GM12878 (cell line): ENCODE measurements around the gene CAPZB. TPM values are rescaled to one million over a fixed set of nuclear protein-coding genes. Genes with fewer than 3 reads are reported as not detected.

ENCODE experiments used
- ATAC-seq: fragments of 200-7000 bp; cut with Tn5 transposase; 3 replicates; pipeline ENCODE4 v1.9.1; 2020; ENCODE audit warnings: mild to moderate bottlenecking, moderate library complexity
- BruUV-seq: library from RNA; stranded (reverse); fragments of 400-500 nt; replicated peaks from 2 replicates; lab custom pipeline; 2021; lab: Mats Ljungman, UMichigan
- CTCF ChIA-PET: fragments of 300-600 bp; sonication (Branson Sonifier 250); formaldehyde crosslinking; extraction: SDS; loops from one replicate; lab custom pipeline; 2021; ENCODE audit warnings: inconsistent platforms; lab: Yijun Ruan, JAX
- POLR2A ChIA-PET: fragments of 350-600 bp; formaldehyde crosslinking; extraction: SDS; loops from one replicate; lab custom pipeline; 2021; ENCODE audit warnings: inconsistent platforms; lab: Charles Lee
- RAD21 ChIA-PET: fragments of 300-600 bp; sonication (Branson Sonifier 250); formaldehyde crosslinking; loops from one replicate; lab custom pipeline; 2023; ENCODE audit warnings: antibody characterized with exemption; ENCODE audit not compliant: unreplicated experiment; lab: Charles Lee
- SMC1A ChIA-PET: fragments of 300-600 bp; sonication (Branson Sonifier 250); formaldehyde crosslinking; loops from one replicate; lab custom pipeline; 2023; ENCODE audit not compliant: unreplicated experiment, uncharacterized antibody; lab: Charles Lee
- DNase-seq: peaks from one replicate; pipeline ENCODE4 v3.0.0-alpha.2; 2011; ENCODE audit warnings: low read depth, low spot score
- FAIRE-seq: peaks from 3 replicates; lab custom pipeline; 2011; peaks lifted over from hg19 to GRCh38; lab: Jason Lieb, UNC
- H2AFZ ChIP-seq: 2 replicates; pipeline ENCODE4 v1.6.0; 2011; ENCODE audit warnings: low read depth, low read length, control low read depth; ENCODE audit not compliant: control insufficient read depth
- H3K27ac ChIP-seq: 2 replicates; pipeline ENCODE4 v1.5.1; 2011; ENCODE audit warnings: control low read depth; ENCODE audit not compliant: control insufficient read depth, insufficient read depth
- H3K27me3 ChIP-seq, 2 experiments: replicated peaks in 1 of 2; 2 replicates each; pipeline versions ENCODE4 v1.6.0 to v1.6.1; 2011; ENCODE audit warnings: low read length in 1 of 2; ENCODE audit not compliant: control insufficient read depth in 2 of 2, insufficient read depth in 2 of 2
- H3K36me3 ChIP-seq, 2 experiments: 2 replicates each; pipeline ENCODE4 v1.5.1; 2011; ENCODE audit warnings: low read length in 1 of 2; ENCODE audit not compliant: control insufficient read depth in 2 of 2, insufficient read depth in 2 of 2
- H3K4me1 ChIP-seq: 2 replicates; pipeline ENCODE4 v1.6.1; 2011; ENCODE audit warnings: mild to moderate bottlenecking, low read length, moderate library complexity, mixed read lengths; ENCODE audit not compliant: control insufficient read depth, insufficient read depth
- H3K4me2 ChIP-seq: 2 replicates; pipeline ENCODE4 v1.6.0; 2011; ENCODE audit warnings: control low read depth; ENCODE audit not compliant: control insufficient read depth, insufficient read depth
- H3K4me3 ChIP-seq: fragments of 200-600 bp; sonication (generic); 2 replicates; pipeline ENCODE4 v1.5.1; 2016
- H3K79me2 ChIP-seq: 2 replicates; pipeline ENCODE4 v1.6.0; 2011; ENCODE audit warnings: low read length; ENCODE audit not compliant: control insufficient read depth, insufficient read depth
- H3K9ac ChIP-seq: 2 replicates; pipeline ENCODE4 v1.8.0; 2011; ENCODE audit warnings: low read length, control low read depth, mixed read lengths; ENCODE audit not compliant: control insufficient read depth, insufficient read depth
- H3K9me3 ChIP-seq: replicated peaks from 3 replicates; pipeline ENCODE4 v1.5.1; 2011; ENCODE audit warnings: mild to moderate bottlenecking, low read length; ENCODE audit not compliant: control insufficient read depth, insufficient read depth
- H4K20me1 ChIP-seq: 2 replicates; pipeline ENCODE4 v1.6.0; 2011; ENCODE audit not compliant: control insufficient read depth, insufficient read depth
- KDM1A ChIP-seq: fragments of 200-600 bp; sonication (generic); IDR thresholded peaks from 2 replicates; pipeline ENCODE4 v1.6.1; 2016; ENCODE audit warnings: borderline replicate concordance
- KLF5 ChIP-seq: fragments of 450-650 bp; IDR thresholded peaks from 2 replicates; pipeline ENCODE4 v1.6.1; 2014; ENCODE audit warnings: mild to moderate bottlenecking; ENCODE audit not compliant: partially characterized antibody
- NR2C2 ChIP-seq: IDR thresholded peaks from 2 replicates; pipeline ENCODE4 v1.6.1; 2011; ENCODE audit warnings: borderline replicate concordance, low read depth; ENCODE audit not compliant: control insufficient read depth, insufficient read length
- SUPT20H ChIP-seq: IDR thresholded peaks from 2 replicates; pipeline ENCODE4 v1.6.1; 2011; ENCODE audit warnings: low read depth, mild to moderate bottlenecking, low read length, moderate library complexity, borderline replicate concordance; ENCODE audit not compliant: control insufficient read depth
- ZNF24 ChIP-seq: fragments of 450-650 bp; IDR thresholded peaks from 2 replicates; pipeline ENCODE4 v1.6.1; 2017; ENCODE audit warnings: antibody characterized with exemption, mild to moderate bottlenecking
- ZNF384 ChIP-seq: IDR thresholded peaks from 2 replicates; pipeline ENCODE4 v1.6.1; 2012; ENCODE audit warnings: low read depth, mild to moderate bottlenecking, low read length, improper control_type of control experiment, borderline replicate concordance
- WGBS: methylation state at CpG from one replicate; pipeline ENCODE4 v1.1.6; 2016; ENCODE audit warnings: low lambda C conversion rate; ENCODE audit not compliant: insufficient replicate concordance, insufficient coverage; ENCODE audit errors: missing lambda C conversion rate; 5-methylcytosine and 5-hydroxymethylcytosine counted together
- in situ Hi-C: fragments of 300-500 bp; cut with MboI; formaldehyde crosslinking; loops from 9 replicates; pipeline ENCODE4 v1.14.3; 2018; ENCODE audit warnings: mixed read lengths
- intact Hi-C: fragments of 100-400 bp; cut with micrococcal nuclease; formaldehyde crosslinking; loops from one replicate; pipeline ENCODE4 v1.14.2; 2022; ENCODE audit not compliant: unreplicated experiment
- polyA plus RNA-seq, 11 experiments: library from polyadenylated mRNA; depleted of rRNA in 4 of 11; unstranded in 6 of 11; stranded (reverse) in 5 of 11; fragments of >200 nt; fragmentation: Nextera tagmentation in 4 of 11; fragmentation: Illumina TruSeq in 1 of 11; extraction: Ambion mirVana in 4 of 11; extraction: Trizol in 1 of 11; gene quantifications; 1 replicate in 1 of 11; 2 replicates in 10 of 11; pipeline versions ENCODE4 v1.2.1 to v1.2.3, GENCODE V29; 2011 to 2016; ENCODE audit warnings: inconsistent platforms in 2 of 11, missing spikeins in 2 of 11, low read depth in 1 of 11
- total RNA-seq, 4 experiments: library from RNA; depleted of rRNA in 3 of 4; stranded (reverse); fragments of >200 nt in 3 of 4; fragmentation: Illumina TruSeq in 1 of 4; extraction: Trizol in 1 of 4; gene quantifications; 2 replicates each; pipeline versions ENCODE4 v1.2.1 to v1.2.3, GENCODE V29; 2013 to 2021

Gene CAPZB
- total and polyA plus RNA-seq, 10 of the 15 experiments (the other 5 are each of a cell fraction or from before 2014, with no cell fraction given) = 104 to 454 (median 213) TPM

DNA sequence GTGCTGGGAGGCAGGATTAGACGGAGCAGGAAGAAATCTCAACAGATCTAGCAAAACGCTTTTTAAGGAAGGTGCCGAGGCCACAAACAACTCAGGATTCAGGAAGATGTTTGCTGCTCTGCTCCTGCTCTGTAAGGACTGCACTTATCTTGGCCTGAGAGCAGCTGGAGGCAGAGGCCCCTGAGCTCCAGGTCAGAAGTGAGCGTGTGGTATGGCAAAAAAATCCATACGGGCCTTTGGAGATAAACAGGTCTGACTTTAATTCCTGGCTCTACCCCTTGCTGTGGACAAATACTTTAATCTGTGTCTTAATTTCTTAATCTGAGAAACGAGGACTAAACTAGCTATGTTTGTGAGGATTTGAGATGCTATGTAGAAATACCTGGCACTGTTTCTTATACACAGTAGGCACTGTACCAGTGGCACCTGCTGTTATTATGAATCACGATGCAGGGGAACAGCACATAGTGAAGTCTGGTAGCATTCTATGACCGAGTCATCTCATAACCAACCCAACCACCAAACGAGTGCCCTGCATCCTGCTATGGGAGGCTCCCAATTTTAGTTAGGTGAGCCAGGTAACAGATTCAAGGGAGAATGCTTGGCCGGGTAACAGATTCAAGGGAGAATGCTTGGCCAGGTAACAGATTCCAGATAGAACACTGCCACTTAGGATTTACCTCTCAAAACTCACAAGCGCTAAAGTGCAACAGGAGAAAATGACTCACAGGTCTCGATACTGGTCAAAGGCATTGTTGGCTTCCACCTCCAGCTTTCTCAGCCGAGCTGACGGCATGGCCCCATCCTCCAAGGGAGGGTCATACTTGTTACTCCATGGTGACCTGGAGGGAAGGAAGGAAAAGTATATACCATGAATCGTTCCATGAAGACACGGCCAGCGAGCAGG is 107.3 kb downstream of the CAPZB start:
- Histone ChIP-seq H3K27ac (no peak overlapping the region), H2AFZ (no peak overlapping the region)
- CTCF ChIA-PET = interaction anchor here (1.0 kb wide), 1 partner anchor 109 kb away, joined by 3 read pairs; no protein-coding TSS in a partner anchor
- no peak for TF ChIP-seq ZNF24
- TF ChIP-seq SUPT20H = no peak
- TF ChIP-seq KLF5 = no peak
- TF ChIP-seq ZNF384 = no peak
- TF ChIP-seq KDM1A = no peak
- TF ChIP-seq NR2C2 = no peak
- TF ChIP-seq, all 136 proteins: peak for 0
- RAD21 ChIA-PET = no interaction called here
- H3K27me3 ChIP-seq = no peaks in the 10 kb centered on the region
- ATAC-seq = no peak
- H3K9me3 ChIP-seq = no peaks in the 10 kb centered on the region
- no peak for FAIRE-seq
- H3K4me1 ChIP-seq = no peaks in the 10 kb centered on the region
- DNase-seq = no peak
- POLR2A ChIA-PET = no interaction called here
- H3K9ac ChIP-seq = no peak overlapping the region
- SMC1A ChIA-PET = interaction anchor here (0.9 to 2.0 kb wide), 2 partner anchors 24 to 203 kb away, joined by 3 to 5 read pairs; no protein-coding TSS in a partner anchor
- H3K79me2 ChIP-seq = no peaks in the 10 kb centered on the region
- no peak overlapping the region for H3K4me2 ChIP-seq
- in situ Hi-C loops = no loop called here
- BruUV-seq = no TSS peak
- WGBS = 86% methylated on average over 17 of the region's 17 CpGs
- H4K20me1 ChIP-seq = no peaks in the 10 kb centered on the region
- peaks cover 26 to 49% of the 10 kb centered on the region in 2 experiments for H3K36me3 ChIP-seq
- intact Hi-C loops = no loop called here
- H3K4me3 ChIP-seq = no peak overlapping the region
